CD4-positive, alpha-beta T cell (primary cell): Measurements from ENCODE around the gene SLAMF8. TPM values are rescaled to one million over a fixed set of nuclear protein-coding genes. Genes with fewer than 3 reads are reported as not detected.

ENCODE experiments used
- ATAC-seq: fragments of 200-7000 bp; cut with Tn5 transposase; one replicate; pipeline ENCODE4 v1.10.0; 2022; ENCODE audit warnings: mild to moderate bottlenecking; ENCODE audit not compliant: poor library complexity
- CTCF ChIA-PET: fragments of 350-600 bp; sonication (Branson Sonifier 250); formaldehyde crosslinking; loops from one replicate; lab custom pipeline; 2021; ENCODE audit warnings: antibody characterized with exemption, inconsistent platforms; lab: Charles Lee
- POLR2A ChIA-PET: fragments of 350-600 bp; sonication (Branson Sonifier 250); formaldehyde crosslinking; loops from one replicate; lab custom pipeline; 2021; ENCODE audit warnings: antibody characterized with exemption, inconsistent platforms; lab: Charles Lee
- DNase-seq, 14 experiments: peaks; one replicate each; pipeline ENCODE4 v3.0.0-alpha.2; 2013 to 2020; ENCODE audit warnings: mixed read lengths in 2 of 14
- H3K27ac ChIP-seq, 2 donors: one replicate each; pipeline versions ENCODE4 v1.5.1 to v1.7.0; 2013; ENCODE audit warnings: low read length in 2 of 2, low read depth in 1 of 2, mild to moderate bottlenecking in 1 of 2
- H3K27me3 ChIP-seq, 2 experiments: 1 replicate in 1 of 2; 2 replicates in 1 of 2; pipeline versions ENCODE4 v1.6.1 to v1.7.0; 2013; ENCODE audit warnings: low read length in 2 of 2, control low read depth in 1 of 2, mild to moderate bottlenecking in 1 of 2, moderate library complexity in 1 of 2; ENCODE audit not compliant: insufficient read depth in 2 of 2, control insufficient read depth in 1 of 2
- H3K36me3 ChIP-seq: one replicate; pipeline ENCODE4 v1.6.1; 2013; ENCODE audit warnings: low read length, control low read depth; ENCODE audit not compliant: insufficient read depth
- H3K4me1 ChIP-seq: one replicate; pipeline ENCODE4 v1.6.1; 2013; ENCODE audit warnings: low read length, control low read depth; ENCODE audit not compliant: insufficient read depth
- H3K4me3 ChIP-seq: one replicate; pipeline ENCODE4 v1.5.1; 2013; ENCODE audit warnings: mild to moderate bottlenecking, low read length, moderate library complexity
- H3K9me3 ChIP-seq, 2 experiments: 1 replicate in 1 of 2; 2 replicates in 1 of 2; pipeline versions ENCODE4 v1.6.1 to v1.7.0; 2013; ENCODE audit warnings: low read length in 2 of 2, mild to moderate bottlenecking in 2 of 2, control low read depth in 1 of 2, moderate library complexity in 1 of 2; ENCODE audit not compliant: control insufficient read depth in 1 of 2, insufficient read depth in 1 of 2
- H3K27ac Mint-ChIP-seq: one replicate; pipeline ENCODE4 v1.8.0; 2020; ENCODE audit warnings: mixed read lengths
- H3K27me3 Mint-ChIP-seq: one replicate; pipeline ENCODE4 v1.8.0; 2021; ENCODE audit warnings: mixed read lengths
- H3K36me3 Mint-ChIP-seq: one replicate; pipeline ENCODE4 v1.8.0; 2021; ENCODE audit warnings: low read depth, mixed read lengths
- H3K4me1 Mint-ChIP-seq: one replicate; pipeline ENCODE4 v1.8.0; 2021; ENCODE audit warnings: low read depth, mixed read lengths
- H3K4me3 Mint-ChIP-seq: one replicate; pipeline ENCODE4 v1.8.0; 2020; ENCODE audit warnings: mild to moderate bottlenecking, mixed read lengths
- H3K9me3 Mint-ChIP-seq: one replicate; pipeline ENCODE4 v1.8.0; 2020; ENCODE audit warnings: mixed read lengths
- CTCF ChIP-seq: fragments of 200-600 bp; IDR thresholded peaks from one replicate; pipeline ENCODE4 v1.8.0; 2022; ENCODE audit warnings: antibody characterized with exemption, mild to moderate bottlenecking
- intact Hi-C, 2 experiments: fragments of 100-400 bp; cut with DNase I in 1 of 2; cut with micrococcal nuclease in 1 of 2; formaldehyde crosslinking; loops; one replicate each; pipeline versions ENCODE4 v1.15.1 to v1.9.0; 2023 to 2025; cut with DNase I, micrococcal nuclease
- total RNA-seq, 174 experiments: library from RNA in 2 of 174; stranded (reverse) in 2 of 174; gene quantifications; one replicate each; pipeline ENCODE4 v1.2.3 and lab custom pipeline; 2021 to 2026

SLAMF8 gene
- total RNA-seq, 2 experiments from 2014 or later, result 0.34 TPM; not detected in 1

- Histone ChIP-seq H3K4me3 (no peak overlapping the region), H3K36me3 (no peaks in the 10 kb centered on the region), H3K4me1 (peaks cover 6% of the 10 kb centered on the region), H3K27ac (no peak overlapping the region), H3K27me3 (no peaks in the 10 kb centered on the region), H3K9me3 (no peaks in the 10 kb centered on the region)
- no peak overlapping the region for H3K4me3 Mint-ChIP-seq
- ATAC-seq (no peak), DNase-seq (no peak)
- H3K36me3 Mint-ChIP-seq, result no peaks in the 10 kb centered on the region
- ChIA-PET CTCF (no interaction called here), POLR2A (no interaction called here)
- no peaks in the 10 kb centered on the region for H3K9me3 Mint-ChIP-seq
- H3K27me3 Mint-ChIP-seq, result peaks cover 3% of the 10 kb centered on the region
- H3K27ac Mint-ChIP-seq, result no peak overlapping the region
- H3K4me1 Mint-ChIP-seq, result peaks cover 12% of the 10 kb centered on the region
- intact Hi-C loops, result no loop called here
- no peak for TF ChIP-seq CTCF
These were observed 42.9 kb downstream of the SLAMF8 start for GRCh38 chr1:159869607-159870006.

DNA sequence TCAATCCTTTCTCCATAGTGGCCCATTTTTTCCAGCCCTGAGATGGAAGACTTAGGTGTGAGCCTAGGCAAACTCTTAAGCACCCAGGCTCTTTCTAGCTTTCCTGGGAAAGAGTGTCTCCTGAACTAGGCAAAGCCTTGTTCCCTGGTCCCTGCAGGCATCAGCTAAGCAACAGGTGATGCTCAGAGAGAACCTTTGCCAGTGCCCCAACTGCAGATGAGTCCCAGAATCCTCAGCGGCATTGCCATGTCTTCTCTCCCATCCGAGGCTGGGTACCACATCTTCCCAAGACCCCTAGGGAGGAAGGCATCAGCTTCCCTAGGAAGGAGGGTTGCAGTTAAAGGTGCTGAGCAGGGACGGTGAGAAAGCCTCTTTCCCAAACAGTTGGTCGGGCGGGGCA is 44.0 kb downstream of the SLAMF8 start:
- no peak for ATAC-seq
- no peak overlapping the region for H3K4me3 ChIP-seq
- H3K27me3 ChIP-seq, result no peaks in the 10 kb centered on the region
- TF ChIP-seq CTCF, result no peak
- intact Hi-C loops, result no loop called here
- H3K27me3 Mint-ChIP-seq, result peaks cover 3% of the 10 kb centered on the region
- H3K4me1 Mint-ChIP-seq, result peaks cover 12% of the 10 kb centered on the region
- CTCF ChIA-PET, result no interaction called here
- H3K4me1 ChIP-seq, result peaks cover 6% of the 10 kb centered on the region
- H3K9me3 Mint-ChIP-seq, result no peaks in the 10 kb centered on the region
- H3K36me3 ChIP-seq, result no peaks in the 10 kb centered on the region
- H3K27ac ChIP-seq, result no peak overlapping the region
- no peak overlapping the region for H3K27ac Mint-ChIP-seq
- DNase-seq, result no peak
- H3K9me3 ChIP-seq, result no peaks in the 10 kb centered on the region
- H3K4me3 Mint-ChIP-seq, result no peak overlapping the region
- POLR2A ChIA-PET, result no interaction called here
- no peaks in the 10 kb centered on the region for H3K36me3 Mint-ChIP-seq

DNA sequence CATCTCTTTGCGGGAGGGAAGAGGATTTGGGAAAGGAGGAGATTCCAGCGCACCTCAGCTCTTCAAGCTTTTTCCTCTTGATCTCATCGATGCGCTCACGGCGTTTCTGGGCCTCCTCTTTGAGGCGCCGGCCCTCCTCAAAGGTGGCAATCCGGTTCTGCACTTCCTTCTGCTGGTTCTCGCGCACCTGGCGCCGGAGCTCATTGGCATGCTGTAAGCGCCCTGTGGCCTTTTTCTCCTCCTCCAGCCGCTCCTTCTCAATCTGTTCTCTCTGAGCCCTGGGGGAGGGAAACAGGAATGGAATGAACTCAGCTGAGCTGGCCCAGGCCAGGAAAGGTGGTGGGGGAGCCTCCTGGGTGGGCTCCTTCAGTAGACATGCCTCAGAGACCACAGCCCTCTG is 46.2 kb downstream of the SLAMF8 start:
- H3K36me3 ChIP-seq, result no peaks in the 10 kb centered on the region
- H3K27me3 ChIP-seq, result no peaks in the 10 kb centered on the region
- Mint-ChIP-seq H3K27me3 (peaks cover 3% of the 10 kb centered on the region), H3K4me3 (no peak overlapping the region), H3K4me1 (no peaks in the 10 kb centered on the region), H3K36me3 (no peaks in the 10 kb centered on the region), H3K27ac (no peak overlapping the region), H3K9me3 (no peaks in the 10 kb centered on the region)
- no peak for TF ChIP-seq CTCF
- POLR2A ChIA-PET, result no interaction called here
- CTCF ChIA-PET, result interaction anchor here (1.5 kb wide), 1 partner anchor 12 kb away, joined by 3 read pairs; no protein-coding TSS in a partner anchor
- no peak overlapping the region for H3K27ac ChIP-seq
- no peaks in the 10 kb centered on the region for H3K4me1 ChIP-seq
- H3K9me3 ChIP-seq, result no peaks in the 10 kb centered on the region
- DNase-seq, result no peak
- no peak for ATAC-seq
- intact Hi-C loops, result no loop called here
- H3K4me3 ChIP-seq, result no peak overlapping the region
